H1 (cell line): Measurements from ENCODE around the gene SARNP. TPM values are rescaled to one million over a fixed set of nuclear protein-coding genes. Genes with fewer than 3 reads are reported as not detected.

ENCODE experiments used
- SIN3A ChIP-seq, 2 experiments: IDR thresholded peaks in 1 of 2; conservative IDR thresholded peaks in 1 of 2; 2 replicates each; pipeline ENCODE4 v1.6.1; 2011 to 2012; ENCODE audit warnings: low read length in 2 of 2, improper control_type of control experiment in 1 of 2, low read depth in 1 of 2, mild to moderate bottlenecking in 1 of 2
- polyA plus RNA-seq, 7 experiments: library from polyadenylated mRNA; depleted of rRNA in 3 of 7; stranded (reverse) in 5 of 7; unstranded in 2 of 7; fragments of >200 nt in 5 of 7; fragments of 200-250 nt in 2 of 7; gene quantifications; 1 replicate in 5 of 7; 2 replicates in 1 of 7; 4 replicates in 1 of 7; pipeline versions ENCODE4 v1.2.1 to v1.2.3, GENCODE V29; 2011 to 2013; ENCODE audit warnings: missing spikeins in 2 of 7, mixed read lengths in 2 of 7
- total RNA-seq: library from RNA; stranded (reverse); fragmentation: NEBNext Ultra II Directional; extraction: Animal tissue kit (Norgen Biotek cat#: 25700); gene quantifications from 2 replicates; pipeline ENCODE4 v1.2.1, GENCODE V29; 2021

Gene SARNP
- total and polyA plus RNA-seq, 2 of the 8 experiments (the other 6 are each of a cell fraction or from before 2014, with no cell fraction given) = 114 to 226 TPM

GRCh38 chr12:55738123-55739024, 79.2 kb downstream of the SARNP start (continued):
- TF ChIP-seq SIN3A (conservative IDR thresholded peaks at IDR 0.05 in 1 of 2, IDR thresholded peaks at IDR 0.05 in 1 of 2; ENCODE audit: low read depth in 1 of 2, low read length in 2 of 2) = peak; percentile 62 to 82; a peak in 1 of 4 replicates
